KOPT-K1 (cell line): ENCODE measurements around the gene GNAQ.

Experiments used
- H3K27ac ChIP-seq: fragments of 200-600 bp; sonication (generic); 2 replicates; pipeline ENCODE4 v1.5.1; 2016; ENCODE audit warnings: antibody characterized with exemption, mild to moderate bottlenecking, low read depth, low read length; ENCODE audit not compliant: poor library complexity, severe bottlenecking
- H3K36me3 ChIP-seq: fragments of 200-600 bp; sonication (generic); 2 replicates; pipeline ENCODE4 v1.5.1; 2017; ENCODE audit warnings: antibody characterized with exemption, mild to moderate bottlenecking, low read length, moderate library complexity; ENCODE audit not compliant: insufficient read depth
- H3K9me3 ChIP-seq: fragments of 200-600 bp; sonication (generic); 2 replicates; pipeline ENCODE4 v1.5.1; 2017; ENCODE audit warnings: antibody characterized with exemption, low read length, mild to moderate bottlenecking; ENCODE audit not compliant: insufficient read depth, poor library complexity, severe bottlenecking

The GNAQ gene

GRCh38 chr9:77956555-77956954 is 75.1 kb downstream of the GNAQ start:
- H3K36me3 ChIP-seq: peaks cover 5% of the 10 kb centered on the region
- no peaks in the 10 kb centered on the region for H3K9me3 ChIP-seq
- peak overlapping the region; percentile 52 for H3K27ac ChIP-seq

GRCh38 chr9:77954666-77955015 is 77.0 kb downstream of the GNAQ start:
- Histone ChIP-seq H3K27ac (peak overlapping the region; percentile 48), H3K9me3 (no peaks in the 10 kb centered on the region), H3K36me3 (peaks cover 9% of the 10 kb centered on the region)

DNA sequence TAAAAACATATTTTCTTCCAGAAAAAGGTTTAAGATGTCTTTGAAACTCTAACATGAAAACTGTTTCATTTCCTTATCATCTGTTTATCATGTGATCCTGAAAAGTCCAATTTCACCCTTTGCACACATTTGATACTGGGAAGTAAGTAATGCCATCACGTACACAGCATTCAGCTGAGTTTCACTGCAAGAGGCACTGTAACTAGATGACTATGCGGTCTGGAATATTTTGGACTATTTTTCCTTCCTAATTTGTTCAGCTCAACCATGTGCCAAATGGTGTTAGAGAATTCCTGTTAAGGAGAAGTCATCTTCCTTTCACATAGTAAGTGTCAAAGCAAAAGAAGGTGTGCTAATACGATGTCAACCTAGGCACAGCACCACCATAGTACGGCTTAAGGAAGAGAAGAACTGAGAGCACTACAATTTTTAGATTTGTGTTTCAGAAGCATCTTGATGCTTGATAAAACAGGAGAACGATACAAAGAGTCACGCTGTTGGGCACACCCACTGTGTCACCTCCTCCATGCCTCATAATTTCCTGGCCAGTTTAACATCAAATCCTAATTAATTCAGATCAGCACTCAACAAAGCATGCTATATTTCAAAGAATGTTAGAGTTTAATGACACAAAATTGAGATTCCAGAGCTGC is 77.5 kb downstream of the GNAQ start:
- peak overlapping the region; percentile 48 for H3K27ac ChIP-seq

GRCh38 chr9:77953590-77953989 is 78.0 kb downstream of the GNAQ start:
- H3K36me3 ChIP-seq: peaks cover 9% of the 10 kb centered on the region
- peak overlapping the region; percentile 48 for H3K27ac ChIP-seq
- no peaks in the 10 kb centered on the region for H3K9me3 ChIP-seq

More for the DNA sequence above, 77.5 kb downstream of the GNAQ start:
- H3K36me3 ChIP-seq: peaks cover 9% of the 10 kb centered on the region
- no peaks in the 10 kb centered on the region for H3K9me3 ChIP-seq

DNA sequence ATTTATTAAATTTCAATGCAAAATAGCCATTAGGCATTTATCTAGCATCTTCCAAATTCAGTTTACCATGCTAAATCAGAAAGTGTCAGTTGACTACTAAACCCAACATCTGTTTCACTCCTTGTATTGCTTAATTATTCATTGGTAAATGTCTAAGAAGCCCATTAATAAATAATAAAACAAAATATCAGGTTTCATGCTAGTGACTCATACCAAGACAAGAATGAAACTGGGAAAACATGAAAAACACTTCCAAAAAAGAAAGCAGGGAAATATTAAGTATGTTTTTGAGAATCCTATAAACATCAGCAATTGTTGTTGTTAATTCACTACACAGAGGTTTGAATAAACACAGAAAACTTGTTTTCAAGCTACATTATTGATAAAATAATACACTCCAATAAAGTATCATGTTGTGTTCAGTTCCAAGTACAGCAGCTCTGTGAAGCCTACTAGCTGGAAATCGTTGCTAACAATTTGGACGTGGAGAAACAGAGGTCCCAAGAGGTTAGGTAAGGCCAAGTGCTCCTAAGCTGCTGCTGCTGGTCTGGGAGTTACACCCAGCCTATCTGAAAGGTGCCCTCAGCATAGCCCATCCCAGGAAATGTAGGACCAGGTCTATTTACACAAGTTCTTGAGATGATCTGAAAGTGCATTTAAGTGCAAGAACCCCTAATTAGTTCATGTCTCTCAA is 78.8 kb downstream of the GNAQ start:
- Histone ChIP-seq H3K9me3 (no peaks in the 10 kb centered on the region), H3K27ac (peak overlapping the region; percentile 48), H3K36me3 (peaks cover 9% of the 10 kb centered on the region)

- Histone ChIP-seq H3K36me3 (peaks cover 9% of the 10 kb centered on the region), H3K27ac (peak overlapping the region; percentile 32), H3K9me3 (no peaks in the 10 kb centered on the region)
Observed at GRCh38 chr9:77951369-77951768, 80.2 kb downstream of the GNAQ start.

GRCh38 chr9:77949751-77950436 is 81.7 kb downstream of the GNAQ start:
- Histone ChIP-seq H3K27ac (peak overlapping the region; percentile 57), H3K9me3 (no peaks in the 10 kb centered on the region), H3K36me3 (peaks cover 9% of the 10 kb centered on the region)

DNA sequence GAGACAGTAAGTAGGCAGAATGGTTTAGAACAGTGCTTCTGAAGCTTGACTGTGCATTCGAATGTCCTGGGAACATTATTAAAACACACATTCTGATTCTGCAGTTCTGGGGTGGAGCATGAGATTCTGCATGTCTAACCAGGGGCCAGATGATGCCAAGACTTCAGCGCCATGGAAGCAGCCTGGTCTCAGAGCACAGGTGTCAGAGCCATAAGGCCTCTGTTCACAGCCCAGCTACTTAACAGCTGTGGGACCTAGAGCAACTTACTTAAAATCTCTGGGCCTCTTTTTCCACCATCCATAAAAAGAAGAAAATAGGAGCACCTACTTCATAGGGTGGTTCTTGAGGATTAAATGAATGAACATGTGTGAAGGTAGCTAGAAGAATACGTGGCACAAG is 84.0 kb downstream of the GNAQ start:
- Histone ChIP-seq H3K27ac (peak overlapping the region; percentile 57), H3K36me3 (peaks cover 9% of the 10 kb centered on the region), H3K9me3 (no peaks in the 10 kb centered on the region)

GRCh38 chr9:77946969-77947620 is 84.5 kb downstream of the GNAQ start:
- Histone ChIP-seq H3K27ac (peak overlapping the region; percentile 57), H3K36me3 (peaks cover 9% of the 10 kb centered on the region), H3K9me3 (no peaks in the 10 kb centered on the region)

DNA sequence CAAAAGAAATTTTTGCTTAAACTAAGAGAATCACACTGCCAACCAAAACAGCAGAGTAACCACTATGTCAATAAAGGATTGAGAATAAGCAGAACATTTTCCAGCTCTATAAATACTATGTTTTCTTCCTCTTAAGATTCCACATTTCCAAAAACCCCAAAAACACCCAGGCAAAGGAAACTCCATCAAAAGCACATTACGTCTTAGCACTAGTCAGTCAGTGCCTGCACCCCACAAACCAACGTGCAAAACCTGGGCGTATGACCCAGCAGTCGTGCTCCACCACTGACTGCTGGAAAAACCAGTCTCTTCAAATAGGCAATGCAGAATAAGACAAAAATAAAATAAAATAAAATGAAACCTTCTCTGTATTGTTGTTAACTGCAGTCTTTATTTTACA is 85.3 kb downstream of the GNAQ start:
- H3K27ac ChIP-seq: peak overlapping the region; percentile 57
- no peaks in the 10 kb centered on the region for H3K9me3 ChIP-seq

DNA sequence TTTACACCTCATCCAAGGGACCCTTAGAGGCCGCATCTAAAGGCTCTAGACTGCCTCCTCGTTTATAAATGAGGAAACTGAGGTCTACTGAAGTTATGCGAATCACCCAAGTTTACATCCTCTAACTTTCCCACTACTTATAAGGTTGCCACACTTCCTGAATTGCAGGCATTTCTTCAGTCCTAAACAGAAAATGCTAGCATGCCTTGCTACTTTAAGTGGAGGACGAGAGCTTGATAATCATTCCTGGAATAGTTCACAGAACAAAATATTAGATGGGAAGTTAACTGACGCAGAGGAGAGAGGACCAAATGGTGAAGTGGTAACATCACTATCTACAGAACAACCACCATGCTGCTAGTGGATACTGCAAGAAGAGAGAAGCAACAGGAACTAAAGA is 85.8 kb downstream of the GNAQ start:
- H3K27ac ChIP-seq: peak overlapping the region; percentile 57
- H3K9me3 ChIP-seq: no peaks in the 10 kb centered on the region
- no peaks in the 10 kb centered on the region for H3K36me3 ChIP-seq

More for the DNA sequence above, 85.3 kb downstream of the GNAQ start:
- H3K36me3 ChIP-seq: 0 out of 2 replicates have a peak, but pooled peaks cover under 1% of the 10 kb centered on the region

GRCh38 chr9:77944556-77945243 is 86.9 kb downstream of the GNAQ start:
- Histone ChIP-seq H3K9me3 (no peaks in the 10 kb centered on the region), H3K36me3 (no peaks in the 10 kb centered on the region), H3K27ac (peak overlapping the region; percentile 57)

- Histone ChIP-seq H3K27ac (peak overlapping the region; percentile 57), H3K9me3 (no peaks in the 10 kb centered on the region), H3K36me3 (no peaks in the 10 kb centered on the region; the same call in 1 of the 2 replicates)
Observed at GRCh38 chr9:77943057-77943456, 88.6 kb downstream of the GNAQ start.

- Histone ChIP-seq H3K27ac (peak overlapping the region; percentile 37), H3K9me3 (no peaks in the 10 kb centered on the region), H3K36me3 (no peaks in the 10 kb centered on the region; the same call in 1 of the 2 replicates)
Observed at GRCh38 chr9:77939149-77939668, 92.4 kb downstream of the GNAQ start.
